H1 (cell line): ENCODE data around the gene KIAA1671. TPM values are rescaled to one million over a fixed set of nuclear protein-coding genes. Genes with fewer than 3 reads are reported as not detected.

Experiments
- HDAC2 ChIP-seq, 2 experiments: fragments of 300-600 bp in 1 of 2; sonication (generic) in 1 of 2; IDR thresholded peaks; 2 replicates each; pipeline ENCODE4 v1.6.1; 2011 to 2012; ENCODE audit warnings: low read depth in 2 of 2, low read length in 2 of 2, mild to moderate bottlenecking in 2 of 2, moderate library complexity in 2 of 2, borderline replicate concordance in 1 of 2, inconsistent platforms in 1 of 2
- KDM5A ChIP-seq: fragments of 200-600 bp; IDR thresholded peaks from 2 replicates; pipeline ENCODE4 v1.7.1; 2012; ENCODE audit warnings: mild to moderate bottlenecking, low read length, inconsistent platforms, mixed read lengths
- NANOG ChIP-seq: IDR thresholded peaks from 2 replicates; pipeline ENCODE4 v1.6.1; 2011; ENCODE audit warnings: low read length, low read depth, mild to moderate bottlenecking, inconsistent platforms; ENCODE audit not compliant: insufficient read depth, poor library complexity, severe bottlenecking
- SAP30 ChIP-seq: fragments of 300-600 bp; sonication (generic); IDR thresholded peaks from 2 replicates; pipeline ENCODE4 v1.7.1; 2012; ENCODE audit warnings: low read length, moderate library complexity, mild to moderate bottlenecking, inconsistent platforms; ENCODE audit not compliant: insufficient read depth, insufficient replicate concordance
- SUZ12 ChIP-seq: fragments of 200-600 bp; sonication (generic); IDR thresholded peaks from 2 replicates; pipeline ENCODE4 v1.6.1; 2012; ENCODE audit warnings: mild to moderate bottlenecking, inconsistent platforms, low read length, moderate library complexity, mixed read lengths
- TCF12 ChIP-seq: IDR thresholded peaks from 2 replicates; pipeline ENCODE4 v1.6.1; 2011; ENCODE audit warnings: low read depth, mild to moderate bottlenecking, low read length
- polyA plus RNA-seq, 7 experiments: library from polyadenylated mRNA; depleted of rRNA in 3 of 7; stranded (reverse) in 5 of 7; unstranded in 2 of 7; fragments of >200 nt in 5 of 7; fragments of 200-250 nt in 2 of 7; gene quantifications; 1 replicate in 5 of 7; 2 replicates in 1 of 7; 4 replicates in 1 of 7; pipeline versions ENCODE4 v1.2.1 to v1.2.3, GENCODE V29; 2011 to 2013; ENCODE audit warnings: missing spikeins in 2 of 7, mixed read lengths in 2 of 7
- total RNA-seq: library from RNA; stranded (reverse); fragmentation: NEBNext Ultra II Directional; extraction: Animal tissue kit (Norgen Biotek cat#: 25700); gene quantifications from 2 replicates; pipeline ENCODE4 v1.2.1, GENCODE V29; 2021

The KIAA1671 gene
- total and polyA plus RNA-seq, 2 of the 8 experiments (the other 6 are each of a cell fraction or from before 2014, with no cell fraction given) = 6.4 to 23.9 TPM

DNA sequence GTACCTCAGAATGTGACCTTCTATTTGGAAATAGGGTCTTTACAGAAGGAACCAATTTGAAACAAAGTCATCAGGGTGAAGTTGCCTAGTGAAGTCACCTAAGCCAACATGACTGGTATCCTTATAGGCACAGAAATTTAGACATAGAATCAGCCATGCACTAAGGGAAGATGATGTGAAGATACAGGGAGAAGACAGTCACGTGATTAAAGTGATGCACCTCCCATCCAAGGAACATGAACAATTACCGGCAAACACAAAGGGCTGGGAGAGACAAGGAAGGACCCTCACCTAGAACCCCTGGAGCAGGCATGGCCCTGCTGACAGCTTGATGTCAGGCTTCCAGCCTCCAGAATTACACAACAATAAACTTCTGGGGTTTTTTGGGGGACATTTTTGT, 263.7 kb downstream of the KIAA1671 start (continued):
- TF ChIP-seq NANOG (no peak), TCF12 (no peak), HDAC2 (IDR thresholded peaks at IDR 0.05; ENCODE audit: borderline replicate concordance in 1 of 2, low read depth in 2 of 2, low read length in 2 of 2) (no peak), SAP30 (no peak), SUZ12 (no peak), KDM5A (no peak)
